H9 (cell line): Measurements from ENCODE around the gene TMEM151B. TPM values are rescaled to one million over a fixed set of nuclear protein-coding genes. Genes with fewer than 3 reads are reported as not detected.

ENCODE experiments used
- DNase-seq: peaks from one replicate; pipeline ENCODE4 v3.0.0-alpha.2; 2017
- H2AFZ ChIP-seq: one replicate; pipeline ENCODE4 v1.6.1; 2013; ENCODE audit warnings: mild to moderate bottlenecking, low read length, control low read depth, moderate library complexity
- H2AK5ac ChIP-seq: 2 replicates; pipeline ENCODE4 v1.6.1; 2013; ENCODE audit warnings: low read length, control low read depth, mixed read lengths; ENCODE audit not compliant: insufficient read length
- H2BK120ac ChIP-seq: one replicate; pipeline ENCODE4 v1.6.1; 2013; ENCODE audit warnings: low read depth, mild to moderate bottlenecking, low read length, control low read depth, inconsistent platforms; ENCODE audit not compliant: poor library complexity, severe bottlenecking
- H2BK12ac ChIP-seq: 2 replicates; pipeline ENCODE4 v1.6.1; 2013; ENCODE audit warnings: low read length, control low read depth, mixed read lengths, low read depth; ENCODE audit not compliant: insufficient read length
- H2BK15ac ChIP-seq: 2 replicates; pipeline ENCODE4 v1.6.1; 2013; ENCODE audit warnings: low read depth, low read length, control low read depth
- H2BK20ac ChIP-seq: one replicate; pipeline ENCODE4 v1.6.1; 2013; ENCODE audit warnings: low read depth, mild to moderate bottlenecking, low read length, control low read depth, inconsistent platforms; ENCODE audit not compliant: poor library complexity, severe bottlenecking
- H2BK5ac ChIP-seq: 2 replicates; pipeline ENCODE4 v1.6.1; 2013; ENCODE audit warnings: low read length, control low read depth, mixed read lengths; ENCODE audit not compliant: insufficient read length
- H3K14ac ChIP-seq: 2 replicates; pipeline ENCODE4 v1.6.1; 2013; ENCODE audit warnings: low read length, control low read depth; ENCODE audit not compliant: insufficient read depth
- H3K18ac ChIP-seq: 2 replicates; pipeline ENCODE4 v1.6.1; 2013; ENCODE audit warnings: low read depth, mild to moderate bottlenecking, mixed read lengths, low read length, control low read depth; ENCODE audit not compliant: insufficient read length
- H3K23ac ChIP-seq: 2 replicates; pipeline ENCODE4 v1.6.1; 2013; ENCODE audit warnings: low read length, control low read depth, mixed read lengths, low read depth; ENCODE audit not compliant: insufficient read length
- H3K23me2 ChIP-seq: 2 replicates; pipeline ENCODE4 v1.6.1; 2013; ENCODE audit warnings: low read depth, mild to moderate bottlenecking, mixed read lengths, low read length, control low read depth; ENCODE audit not compliant: insufficient read length, poor library complexity, severe bottlenecking
- H3K27ac ChIP-seq: 2 replicates; pipeline ENCODE4 v1.5.1; 2013; ENCODE audit warnings: low read length, control low read depth, mixed read lengths, low read depth; ENCODE audit not compliant: insufficient read length
- H3K27me3 ChIP-seq: 2 replicates; pipeline ENCODE4 v1.6.1; 2013; ENCODE audit warnings: low read length, control low read depth, inconsistent platforms; ENCODE audit not compliant: insufficient read depth
- H3K4ac ChIP-seq: 2 replicates; pipeline ENCODE4 v1.6.1; 2013; ENCODE audit warnings: low read depth, mild to moderate bottlenecking, control low read depth, inconsistent platforms, low read length, moderate library complexity
- H3K4me1 ChIP-seq: 2 replicates; pipeline ENCODE4 v1.6.1; 2013; ENCODE audit warnings: low read length, control low read depth, inconsistent platforms; ENCODE audit not compliant: insufficient read depth
- H3K4me2 ChIP-seq: 2 replicates; pipeline ENCODE4 v1.6.1; 2013; ENCODE audit warnings: low read length, control low read depth, mixed read lengths; ENCODE audit not compliant: insufficient read length, insufficient read depth
- H3K56ac ChIP-seq: 2 replicates; pipeline ENCODE4 v1.6.1; 2013; ENCODE audit warnings: low read depth, mild to moderate bottlenecking, mixed read lengths, low read length, control low read depth; ENCODE audit not compliant: insufficient read length
- H3K79me1 ChIP-seq: 2 replicates; pipeline ENCODE4 v1.6.1; 2013; ENCODE audit warnings: low read depth, mild to moderate bottlenecking, moderate library complexity, low read length, control low read depth, inconsistent platforms; ENCODE audit not compliant: insufficient read depth, poor library complexity, severe bottlenecking
- H3K79me2 ChIP-seq: 2 replicates; pipeline ENCODE4 v1.6.1; 2013; ENCODE audit warnings: low read length, control low read depth, inconsistent platforms; ENCODE audit not compliant: insufficient read depth
- H3K9ac ChIP-seq: 2 replicates; pipeline ENCODE4 v1.6.1; 2013; ENCODE audit warnings: low read length, control low read depth, mixed read lengths; ENCODE audit not compliant: insufficient read length; ENCODE audit errors: extremely low read depth
- H3K9me3 ChIP-seq: one replicate; pipeline ENCODE4 v1.6.1; 2013; ENCODE audit warnings: low read depth, low read length, inconsistent platforms; ENCODE audit not compliant: control insufficient read depth
- H3T11ph ChIP-seq: one replicate; pipeline ENCODE4 v1.6.1; 2013; ENCODE audit warnings: mild to moderate bottlenecking, low read length, control low read depth, inconsistent platforms
- H4K20me1 ChIP-seq: one replicate; pipeline ENCODE4 v1.6.1; 2013; ENCODE audit not compliant: control insufficient read depth, insufficient read length, insufficient read depth
- H4K5ac ChIP-seq: 2 replicates; pipeline ENCODE4 v1.6.1; 2013; ENCODE audit warnings: low read depth, mild to moderate bottlenecking, mixed read lengths, low read length, control low read depth; ENCODE audit not compliant: insufficient read length
- H4K8ac ChIP-seq: replicated peaks from 2 replicates; pipeline ENCODE4 v1.6.1; 2013; ENCODE audit warnings: low read length, control low read depth, mixed read lengths, low read depth; ENCODE audit not compliant: insufficient read length
- H4K91ac ChIP-seq: 2 replicates; pipeline ENCODE4 v1.6.1; 2013; ENCODE audit warnings: low read depth, mild to moderate bottlenecking, moderate library complexity, mixed read lengths, low read length, control low read depth; ENCODE audit not compliant: insufficient read length
- H3K27ac Mint-ChIP-seq, 3 experiments: 2 replicates in 2 of 3; 3 replicates in 1 of 3; pipeline ENCODE4 v1.8.0; 2020 to 2021; ENCODE audit warnings: mixed read lengths in 3 of 3, mild to moderate bottlenecking in 1 of 3, moderate library complexity in 1 of 3
- H3K27me3 Mint-ChIP-seq: 2 replicates; pipeline ENCODE4 v1.8.0; 2021; ENCODE audit warnings: low read depth, mild to moderate bottlenecking, moderate library complexity, mixed read lengths
- H3K36me3 Mint-ChIP-seq, 3 experiments: 2 replicates in 2 of 3; 3 replicates in 1 of 3; pipeline ENCODE4 v1.8.0; 2020 to 2021; ENCODE audit warnings: low read depth in 3 of 3, mixed read lengths in 3 of 3; ENCODE audit not compliant: insufficient read depth in 1 of 3
- H3K4me1 Mint-ChIP-seq, 2 experiments: 2 replicates each; pipeline ENCODE4 v1.8.0; 2020; ENCODE audit warnings: mixed read lengths in 2 of 2
- H3K4me3 Mint-ChIP-seq, 2 experiments: 2 replicates in 1 of 2; 3 replicates in 1 of 2; pipeline ENCODE4 v1.8.0; 2020 to 2021; ENCODE audit warnings: mild to moderate bottlenecking in 2 of 2, mixed read lengths in 2 of 2, moderate library complexity in 1 of 2
- H3K9me3 Mint-ChIP-seq, 2 experiments: 2 replicates in 1 of 2; 3 replicates in 1 of 2; pipeline ENCODE4 v1.8.0; 2020; ENCODE audit warnings: mild to moderate bottlenecking in 2 of 2, mixed read lengths in 2 of 2, moderate library complexity in 1 of 2
- WGBS: extraction: QIAGEN DNeasy Blood & Tissue Kit; methylation state at CpG from one replicate; pipeline ENCODE4 v1.1.7; 2013; ENCODE audit warnings: missing lambda C conversion rate, low lambda C conversion rate, mixed read lengths; ENCODE audit not compliant: insufficient read length; ENCODE audit errors: extremely low coverage; 5-methylcytosine and 5-hydroxymethylcytosine counted together
- total RNA-seq: library from RNA; stranded (reverse); gene quantifications from 2 replicates; pipeline ENCODE4 v1.2.1, GENCODE V29; 2021
- TF ChIP-seq, protein P1 (sequence below): fragments of 200-600 bp; sonication (generic); conservative IDR thresholded peaks from 3 replicates; pipeline ENCODE4 v1.8.0; 2021; ENCODE audit warnings: antibody characterized with exemption, mild to moderate bottlenecking

TMEM151B gene
- total RNA-seq, 1 experiment from 2014 or later, result 2.4 TPM

DNA sequence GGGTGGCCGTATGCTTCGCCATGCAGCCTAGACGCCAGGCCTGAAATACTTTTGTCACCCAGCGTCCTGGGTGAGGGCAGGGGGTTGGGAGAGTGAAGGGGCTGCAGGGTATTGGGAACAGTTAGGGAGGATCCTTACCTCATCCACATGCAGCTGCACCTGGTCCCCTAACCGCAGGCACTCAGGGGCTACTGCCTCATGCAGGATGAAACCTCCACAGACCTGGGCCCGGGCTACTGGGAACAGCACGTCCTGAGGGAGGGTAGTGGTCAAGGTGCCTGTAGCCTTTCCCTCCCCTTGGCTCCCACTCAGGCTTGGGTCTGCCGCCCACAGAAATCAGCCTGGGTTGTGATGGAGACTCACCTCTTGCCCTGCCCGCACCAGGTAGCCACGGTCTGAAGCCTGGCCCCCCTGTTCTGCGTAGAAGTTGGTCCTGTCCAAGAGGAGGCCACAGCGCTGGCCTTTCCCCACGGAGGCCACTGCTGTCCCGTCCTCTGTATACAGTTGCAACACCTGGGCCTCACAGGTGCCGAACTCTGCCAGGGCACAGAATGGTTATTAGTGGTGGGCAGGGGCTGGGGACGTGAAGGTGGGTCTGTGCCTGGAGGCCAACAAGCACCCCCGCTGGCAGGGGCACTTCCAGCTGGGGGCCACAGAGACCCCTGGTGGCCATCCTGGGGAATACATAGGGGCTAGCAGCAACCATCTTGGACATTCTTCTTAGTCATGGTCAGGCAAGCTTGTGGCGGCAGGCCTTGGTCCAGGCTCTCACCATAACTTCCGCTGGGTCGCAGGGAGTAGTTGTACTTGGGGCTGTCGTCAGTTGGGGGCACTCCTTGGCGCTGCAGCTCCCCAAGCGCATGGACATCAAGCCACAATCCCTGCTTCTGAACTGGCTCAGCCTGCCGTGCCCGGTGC is 34.3 kb downstream of the TMEM151B start:
- Histone ChIP-seq H2AK5ac (no peak overlapping the region), H3K14ac (no peak overlapping the region), H2BK12ac (no peak overlapping the region), H2BK20ac (no peak overlapping the region), H3K4ac (no peak overlapping the region), H2BK5ac (no peak overlapping the region), H3K9me3 (no peaks in the 10 kb centered on the region), H4K8ac (no peak overlapping the region), H4K5ac (no peak overlapping the region), H3K18ac (peak overlapping the region; percentile 35), H2BK15ac (no peak overlapping the region), H3T11ph (no peak overlapping the region), H2AFZ (no peak overlapping the region), H3K27ac (no peak overlapping the region), H3K27me3 (peaks cover 2% of the 10 kb centered on the region; the same call in 1 of the 2 replicates), H2BK120ac (no peak overlapping the region), H4K20me1 (no peaks in the 10 kb centered on the region), H3K23me2 (no peaks in the 10 kb centered on the region), H3K23ac (no peak overlapping the region), H3K56ac (no peak overlapping the region), H4K91ac (no peak overlapping the region), H3K79me1 (no peaks in the 10 kb centered on the region), H3K4me2 (no peak overlapping the region), H3K79me2 (no peaks in the 10 kb centered on the region), H3K9ac (no peak overlapping the region), H3K4me1 (no peaks in the 10 kb centered on the region)
- peak; percentile 77 for DNase-seq
- H3K27ac Mint-ChIP-seq, result peak overlapping the region; percentile 68 to 90 (median 70); a peak in 4 of 7 replicates
- no CpG with 5 or more reads among the region's 25 CpGs for WGBS
- no peaks in the 10 kb centered on the region for H3K9me3 Mint-ChIP-seq
- TF ChIP-seq, protein P1, sequence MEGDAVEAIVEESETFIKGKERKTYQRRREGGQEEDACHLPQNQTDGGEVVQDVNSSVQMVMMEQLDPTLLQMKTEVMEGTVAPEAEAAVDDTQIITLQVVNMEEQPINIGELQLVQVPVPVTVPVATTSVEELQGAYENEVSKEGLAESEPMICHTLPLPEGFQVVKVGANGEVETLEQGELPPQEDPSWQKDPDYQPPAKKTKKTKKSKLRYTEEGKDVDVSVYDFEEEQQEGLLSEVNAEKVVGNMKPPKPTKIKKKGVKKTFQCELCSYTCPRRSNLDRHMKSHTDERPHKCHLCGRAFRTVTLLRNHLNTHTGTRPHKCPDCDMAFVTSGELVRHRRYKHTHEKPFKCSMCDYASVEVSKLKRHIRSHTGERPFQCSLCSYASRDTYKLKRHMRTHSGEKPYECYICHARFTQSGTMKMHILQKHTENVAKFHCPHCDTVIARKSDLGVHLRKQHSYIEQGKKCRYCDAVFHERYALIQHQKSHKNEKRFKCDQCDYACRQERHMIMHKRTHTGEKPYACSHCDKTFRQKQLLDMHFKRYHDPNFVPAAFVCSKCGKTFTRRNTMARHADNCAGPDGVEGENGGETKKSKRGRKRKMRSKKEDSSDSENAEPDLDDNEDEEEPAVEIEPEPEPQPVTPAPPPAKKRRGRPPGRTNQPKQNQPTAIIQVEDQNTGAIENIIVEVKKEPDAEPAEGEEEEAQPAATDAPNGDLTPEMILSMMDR, result peak; percentile 86
- peaks cover 37 to 88% (median 82%) of the 10 kb centered on the region in 3 experiments for H3K36me3 Mint-ChIP-seq
- H3K4me3 Mint-ChIP-seq, result no peak overlapping the region
- H3K27me3 Mint-ChIP-seq, result no peaks in the 10 kb centered on the region
- no peaks in the 10 kb centered on the region for H3K4me1 Mint-ChIP-seq
